Activated CD8-positive, alpha-beta T cell treated with anti-CD3 and anti-CD28 coated beads, Interleukin-2, amount 10 ng/mL, durations not matched to agents 7 days and 5 days (primary cell): ENCODE results near the gene AHDC1. TPM values are rescaled to one million over a fixed set of nuclear protein-coding genes. Genes with fewer than 3 reads are reported as not detected.
"Not testable (repeated sequence)": the region's sequence is repeated elsewhere in the genome, so short reads cannot be mapped to it uniquely, and the experiment has no call there.

Source experiments
- ATAC-seq: fragments of 150-1000 bp; cut with Tn5 transposase; one replicate; pipeline ENCODE4 v1.10.0; 2021; ENCODE audit warnings: moderate library complexity
- CTCF ChIA-PET: fragments of 350-600 bp; sonication (Branson Sonifier 250); formaldehyde crosslinking; loops from one replicate; lab custom pipeline; 2021; ENCODE audit warnings: antibody characterized with exemption; lab: Charles Lee
- POLR2A ChIA-PET: fragments of 350-600 bp; sonication (Branson Sonifier 250); formaldehyde crosslinking; loops from one replicate; lab custom pipeline; 2021; ENCODE audit warnings: antibody characterized with exemption; lab: Charles Lee
- DNase-seq: peaks from one replicate; pipeline ENCODE4 v3.0.0-alpha.2; 2020
- H3K27ac Mint-ChIP-seq: one replicate; pipeline ENCODE4 v1.8.0; 2021; ENCODE audit warnings: mild to moderate bottlenecking, mixed read lengths
- H3K27me3 Mint-ChIP-seq: one replicate; pipeline ENCODE4 v1.8.0; 2021; ENCODE audit warnings: low read depth, mixed read lengths
- H3K36me3 Mint-ChIP-seq: one replicate; pipeline ENCODE4 v1.8.0; 2021; ENCODE audit warnings: low read depth, mixed read lengths
- H3K4me1 Mint-ChIP-seq: one replicate; pipeline ENCODE4 v1.8.0; 2021; ENCODE audit warnings: low read depth, mixed read lengths
- H3K4me3 Mint-ChIP-seq: one replicate; pipeline ENCODE4 v1.8.0; 2021; ENCODE audit warnings: mild to moderate bottlenecking, mixed read lengths
- H3K9me3 Mint-ChIP-seq: one replicate; pipeline ENCODE4 v1.8.0; 2022; ENCODE audit warnings: mixed read lengths; ENCODE audit not compliant: insufficient read depth
- total RNA-seq, 2 experiments: library from RNA; stranded (reverse); gene quantifications; one replicate each; pipeline ENCODE4 v1.2.3, GENCODE V29; 2021

Gene AHDC1
- total RNA-seq, 2 experiments from 2014 or later = 20.9 to 22.7 TPM

GRCh38 chr1:27644369-27645070 is 40.6 kb upstream of the AHDC1 start:
- CTCF ChIA-PET = interaction anchor here (0.7 to 2.8 kb wide), 9 partner anchors 14 to 191 kb away, joined by 3 to 57 read pairs (median 6); no protein-coding TSS in a partner anchor
- Mint-ChIP-seq H3K27me3 (no peaks in the 10 kb centered on the region), H3K4me1 (peaks cover 17% of the 10 kb centered on the region), H3K9me3 (no peaks in the 10 kb centered on the region), H3K27ac (no peak overlapping the region), H3K4me3 (no peak overlapping the region), H3K36me3 (no peaks in the 10 kb centered on the region)
- no peak for DNase-seq
- POLR2A ChIA-PET = interaction anchor here (0.6 to 1.0 kb wide), 3 partner anchors 14 to 130 kb away, joined by 3 read pairs; no protein-coding TSS in a partner anchor
- ATAC-seq = no peak

- DNase-seq (peak; percentile 76), ATAC-seq (peak; percentile 97)
- H3K9me3 Mint-ChIP-seq = no peaks in the 10 kb centered on the region
- H3K4me3 Mint-ChIP-seq = no peak overlapping the region
- no peak overlapping the region for H3K27ac Mint-ChIP-seq
- no peaks in the 10 kb centered on the region for H3K27me3 Mint-ChIP-seq
- no peaks in the 10 kb centered on the region for H3K36me3 Mint-ChIP-seq
- CTCF ChIA-PET = interaction anchor here (1.0 to 2.8 kb wide), 8 partner anchors 15 to 192 kb away, joined by 3 to 57 read pairs (median 6); no protein-coding TSS in a partner anchor
- peaks cover 22% of the 10 kb centered on the region for H3K4me1 Mint-ChIP-seq
- POLR2A ChIA-PET = interaction anchor here (1.0 kb wide), 1 partner anchor 15 kb away, joined by 3 read pairs; no protein-coding TSS in a partner anchor
Measured at GRCh38 chr1:27643600-27644368, 39.8 kb upstream of the AHDC1 start.

- not testable (repeated sequence) for DNase-seq, H3K27ac Mint-ChIP-seq, ATAC-seq, H3K36me3 Mint-ChIP-seq, H3K9me3 Mint-ChIP-seq, H3K27me3 Mint-ChIP-seq, H3K4me3 Mint-ChIP-seq
- POLR2A ChIA-PET = interaction anchor here (1.3 kb wide), 1 partner anchor 22 kb away, joined by 4 read pairs; no protein-coding TSS in a partner anchor
- H3K4me1 Mint-ChIP-seq = peaks cover 41% of the 10 kb centered on the region
- CTCF ChIA-PET = interaction anchor here (1.2 to 2.9 kb wide), 3 partner anchors 9 to 32 kb away, joined by 5 to 19 read pairs (median 8); no protein-coding TSS in a partner anchor
Measured at GRCh38 chr1:27640514-27640913, 36.6 kb upstream of the AHDC1 start.

GRCh38 chr1:27638805-27639204 is 34.9 kb upstream of the AHDC1 start:
- ChIA-PET POLR2A (interaction anchor here (0.7 to 1.5 kb wide), 3 partner anchors 19 to 24 kb away, joined by 3 to 4 read pairs (median 3); no protein-coding TSS in a partner anchor), CTCF (interaction anchor here (0.5 to 1.8 kb wide), 7 partner anchors 10 to 33 kb away, joined by 3 to 6 read pairs (median 4); partner anchors contain the start of gene IFI6)
- Mint-ChIP-seq H3K27me3 (no peaks in the 10 kb centered on the region), H3K4me1 (peaks cover 43% of the 10 kb centered on the region), H3K36me3 (no peaks in the 10 kb centered on the region), H3K9me3 (no peaks in the 10 kb centered on the region), H3K4me3 (no peak overlapping the region), H3K27ac (no peak overlapping the region)
- DNase-seq (no peak), ATAC-seq (no peak)

- DNase-seq = no peak
- no peaks in the 10 kb centered on the region for H3K27me3 Mint-ChIP-seq
- H3K4me3 Mint-ChIP-seq = no peak overlapping the region
- no peaks in the 10 kb centered on the region for H3K9me3 Mint-ChIP-seq
- no peak overlapping the region for H3K27ac Mint-ChIP-seq
- ChIA-PET POLR2A (interaction anchor here (0.9 to 1.5 kb wide), 3 partner anchors 20 to 25 kb away, joined by 3 to 4 read pairs (median 3); no protein-coding TSS in a partner anchor), CTCF (interaction anchor here (0.9 to 1.8 kb wide), 7 partner anchors 9 to 33 kb away, joined by 3 to 6 read pairs (median 4); partner anchors contain the start of gene IFI6)
- peaks cover 43% of the 10 kb centered on the region for H3K4me1 Mint-ChIP-seq
- H3K36me3 Mint-ChIP-seq = no peaks in the 10 kb centered on the region
- no peak for ATAC-seq
Measured at GRCh38 chr1:27638047-27638734, 34.2 kb upstream of the AHDC1 start.

- H3K4me3 Mint-ChIP-seq = no peak overlapping the region
- H3K27ac Mint-ChIP-seq = no peak overlapping the region
- H3K36me3 Mint-ChIP-seq = no peaks in the 10 kb centered on the region
- no peaks in the 10 kb centered on the region for H3K9me3 Mint-ChIP-seq
- ATAC-seq (no peak), DNase-seq (peak; percentile 20)
- H3K27me3 Mint-ChIP-seq = no peaks in the 10 kb centered on the region
- ChIA-PET CTCF (no interaction called here), POLR2A (interaction anchor here (0.6 kb wide), 1 partner anchor 28 kb away, joined by 4 read pairs; no protein-coding TSS in a partner anchor)
- H3K4me1 Mint-ChIP-seq = peaks cover 69% of the 10 kb centered on the region
Measured at GRCh38 chr1:27635396-27636142, 31.6 kb upstream of the AHDC1 start.

- CTCF ChIA-PET = no interaction called here
- POLR2A ChIA-PET = interaction anchor here (2.0 kb wide), 1 partner anchor 28 kb away, joined by 8 read pairs; no protein-coding TSS in a partner anchor
- H3K9me3 Mint-ChIP-seq = no peaks in the 10 kb centered on the region
- DNase-seq (no peak), ATAC-seq (no peak)
- peak within 1 kb of the TSS; percentile 49 for H3K27ac Mint-ChIP-seq
- peaks cover 2% of the 10 kb centered on the region for H3K27me3 Mint-ChIP-seq
- H3K4me1 Mint-ChIP-seq = peaks cover 73% of the 10 kb centered on the region
- no peaks in the 10 kb centered on the region for H3K36me3 Mint-ChIP-seq
- peak within 1 kb of the TSS; percentile 43 for H3K4me3 Mint-ChIP-seq
Measured at GRCh38 chr1:27634985-27635367, 31.0 kb upstream of the AHDC1 start, which contains the start of gene FGR. Gene FGR (minus strand): TSS chr1:27635185. CDS start chr1:27623916, 11,269 bp downstream.

GRCh38 chr1:27634177-27634984 is 30.4 kb upstream of the AHDC1 start:
- peak; percentile 45 for ATAC-seq
- CTCF ChIA-PET = no interaction called here
- peak overlapping the region; percentile 49 for H3K27ac Mint-ChIP-seq

GRCh38 chr1:27633640-27634176 is 29.8 kb upstream of the AHDC1 start:
- ChIA-PET CTCF (interaction anchor here (4.3 to 6.4 kb wide), 2 partner anchors 25 to 28 kb away, joined by 19 to 51 read pairs; no protein-coding TSS in a partner anchor), POLR2A (interaction anchor here (0.6 to 2.0 kb wide), 5 partner anchors 15 to 139 kb away, joined by 3 to 8 read pairs (median 4); partner anchors contain the start of gene STX12)
- Mint-ChIP-seq H3K4me1 (peaks cover 77% of the 10 kb centered on the region), H3K36me3 (no peaks in the 10 kb centered on the region), H3K9me3 (no peaks in the 10 kb centered on the region), H3K4me3 (peak overlapping the region; percentile 55), H3K27me3 (peaks cover 7% of the 10 kb centered on the region), H3K27ac (peak overlapping the region; percentile 75)
- DNase-seq = no peak
- peak; percentile 3 for ATAC-seq

More at GRCh38 chr1:27634177-27634984, 30.4 kb upstream of the AHDC1 start:
- Mint-ChIP-seq H3K9me3 (no peaks in the 10 kb centered on the region), H3K4me1 (peaks cover 77% of the 10 kb centered on the region), H3K36me3 (no peaks in the 10 kb centered on the region), H3K27me3 (peaks cover 5% of the 10 kb centered on the region), H3K4me3 (peak overlapping the region; percentile 43)
- POLR2A ChIA-PET = interaction anchor here (1.5 to 2.0 kb wide), 2 partner anchors 29 to 138 kb away, joined by 3 to 8 read pairs; partner anchors contain the start of gene STX12
- DNase-seq = peak; percentile 51
